DOHH2 (cell line): Measurements from ENCODE around the gene CLEC7A.

Source experiments
- H3F3A ChIP-seq: fragments of 200-600 bp; sonication (generic), shearing (Covaris generic); 2 replicates; pipeline ENCODE4 v1.6.0; 2016; ENCODE audit warnings: antibody characterized with exemption, mild to moderate bottlenecking; ENCODE audit not compliant: control insufficient read depth, insufficient read depth
- H3K27ac ChIP-seq: fragments of 200-600 bp; sonication (generic); 2 replicates; pipeline ENCODE4 v1.5.1; 2014; ENCODE audit warnings: low read depth, mild to moderate bottlenecking, low read length, moderate library complexity
- H3K27me3 ChIP-seq: fragments of 200-600 bp; sonication (generic); 2 replicates; pipeline ENCODE4 v1.6.1; 2014; ENCODE audit warnings: mild to moderate bottlenecking, low read length, mixed read lengths; ENCODE audit not compliant: control insufficient read depth
- H3K36me3 ChIP-seq: fragments of 200-600 bp; sonication (generic); 2 replicates; pipeline ENCODE4 v1.6.1; 2014; ENCODE audit warnings: mild to moderate bottlenecking, low read length, moderate library complexity, mixed read lengths; ENCODE audit not compliant: control insufficient read depth
- H3K4me1 ChIP-seq: fragments of 200-600 bp; sonication (generic); 2 replicates; pipeline ENCODE4 v1.6.1; 2014; ENCODE audit warnings: mild to moderate bottlenecking, low read length, mixed read lengths; ENCODE audit not compliant: control insufficient read depth
- H3K4me2 ChIP-seq: fragments of 200-600 bp; sonication (generic); 2 replicates; pipeline ENCODE4 v1.6.0; 2014; ENCODE audit warnings: mild to moderate bottlenecking, low read length, moderate library complexity
- H3K4me3 ChIP-seq: fragments of 200-600 bp; sonication (generic); 2 replicates; pipeline ENCODE4 v1.5.1; 2014; ENCODE audit warnings: mild to moderate bottlenecking, low read length, mixed read lengths
- H3K79me2 ChIP-seq: fragments of 200-600 bp; sonication (generic); 2 replicates; pipeline ENCODE4 v1.6.1; 2014; ENCODE audit warnings: mild to moderate bottlenecking, low read length, mixed read lengths; ENCODE audit not compliant: control insufficient read depth
- H3K9me2 ChIP-seq: fragments of 200-600 bp; sonication (generic); replicated peaks from 2 replicates; pipeline ENCODE4 v1.6.1; 2014; ENCODE audit warnings: mild to moderate bottlenecking, low read length, mixed read lengths; ENCODE audit not compliant: control insufficient read depth
- H3K9me3 ChIP-seq: fragments of 200-600 bp; sonication (generic); 2 replicates; pipeline ENCODE4 v1.6.1; 2014; ENCODE audit warnings: antibody characterized with exemption, low read length, mixed read lengths; ENCODE audit not compliant: control insufficient read depth, insufficient read depth
- H4K20me1 ChIP-seq: fragments of 200-600 bp; sonication (generic); 2 replicates; pipeline ENCODE4 v1.6.0; 2014; ENCODE audit warnings: low read depth, mild to moderate bottlenecking, antibody characterized with exemption, low read length, moderate library complexity; ENCODE audit not compliant: control insufficient read depth, insufficient read depth
- CTCF ChIP-seq: fragments of 200-600 bp; sonication (generic); IDR thresholded peaks from one replicate; pipeline ENCODE4 v1.5.1; 2014; ENCODE audit warnings: antibody characterized with exemption, mild to moderate bottlenecking, low read depth, low read length; ENCODE audit not compliant: poor library complexity, severe bottlenecking
- EZH2phosphoT487 ChIP-seq: fragments of 200-600 bp; sonication (generic); IDR thresholded peaks from 2 replicates; pipeline ENCODE4 v1.6.1; 2017; ENCODE audit warnings: borderline replicate concordance, mild to moderate bottlenecking, antibody characterized with exemption, low read length, moderate library complexity, mixed read lengths

The CLEC7A gene

GRCh38 chr12:10153271-10154144, 23.5 kb upstream of the CLEC7A start:
- TF ChIP-seq CTCF (peak; percentile 78), EZH2phosphoT487 (no peak)

GRCh38 chr12:10151621-10152020, 21.6 kb upstream of the CLEC7A start:
- Histone ChIP-seq H3K9me2 (no peaks in the 10 kb centered on the region), H3K9me3 (no peaks in the 10 kb centered on the region), H3K4me2 (no peak overlapping the region), H3K27me3 (peaks cover 3% of the 10 kb centered on the region), H3K27ac (no peak overlapping the region), H3K4me1 (peaks cover 13% of the 10 kb centered on the region), H4K20me1 (no peaks in the 10 kb centered on the region), H3K4me3 (no peak overlapping the region), H3F3A (no peaks in the 10 kb centered on the region), H3K36me3 (no peaks in the 10 kb centered on the region), H3K79me2 (no peaks in the 10 kb centered on the region)
- TF ChIP-seq EZH2phosphoT487 (no peak), CTCF (no peak)

More at GRCh38 chr12:10153271-10154144, 23.5 kb upstream of the CLEC7A start:
- Histone ChIP-seq H3K9me3 (no peaks in the 10 kb centered on the region), H3F3A (peaks cover 3% of the 10 kb centered on the region; the same call in 1 of the 2 replicates), H3K4me2 (peak overlapping the region; percentile 53), H3K4me3 (peak overlapping the region; percentile 33; the same call in 1 of the 2 replicates), H3K27ac (no peak overlapping the region), H3K36me3 (no peaks in the 10 kb centered on the region), H3K79me2 (no peaks in the 10 kb centered on the region), H3K27me3 (peaks cover 3% of the 10 kb centered on the region), H3K9me2 (no peaks in the 10 kb centered on the region), H3K4me1 (peaks cover 17% of the 10 kb centered on the region), H4K20me1 (no peaks in the 10 kb centered on the region)

- Histone ChIP-seq H3K27ac (no peak overlapping the region), H4K20me1 (no peaks in the 10 kb centered on the region), H3K9me2 (no peaks in the 10 kb centered on the region), H3K4me3 (no peak overlapping the region), H3F3A (no peaks in the 10 kb centered on the region), H3K4me2 (no peak overlapping the region), H3K27me3 (no peaks in the 10 kb centered on the region), H3K4me1 (peaks cover 8% of the 10 kb centered on the region; the same call in 1 of the 2 replicates), H3K36me3 (no peaks in the 10 kb centered on the region), H3K9me3 (no peaks in the 10 kb centered on the region), H3K79me2 (no peaks in the 10 kb centered on the region)
- TF ChIP-seq EZH2phosphoT487: no peak
- no peak for TF ChIP-seq CTCF
These were observed 17.9 kb upstream of the CLEC7A start for GRCh38 chr12:10147714-10148403.
